ENCODE data around the gene SLC6A6. TPM values are rescaled to one million over a fixed set of nuclear protein-coding genes. Genes with fewer than 3 reads are reported as not detected.
A peak's percentile ranks its signal among the peaks of the same experiment; 100 is the strongest.

The SLC6A6 gene
- polyA plus RNA-seq, 3 donors, result 17.3 to 26.9 (median 18.8) TPM

DNA sequence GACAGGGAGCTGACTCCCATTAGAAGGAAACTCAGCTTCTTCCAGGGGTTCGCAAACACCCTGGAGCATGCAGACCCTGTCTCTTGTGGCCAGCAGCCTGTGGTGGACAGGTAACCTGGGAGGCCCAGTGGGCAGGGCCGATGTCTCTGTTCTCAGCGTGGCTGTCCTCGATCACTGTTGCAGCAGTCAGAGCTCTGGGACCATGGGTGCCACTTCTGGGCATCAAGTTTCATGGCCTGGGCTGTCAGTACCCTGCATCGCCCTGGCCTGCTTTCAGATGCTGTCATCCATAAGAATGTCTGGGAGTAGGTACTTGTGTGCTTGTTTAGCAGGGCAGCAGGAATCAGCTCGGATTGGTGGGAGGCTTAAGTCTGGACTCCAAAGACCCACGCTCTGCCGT is 54.4 kb downstream of the SLC6A6 start:
- DNase-seq (ENCODE audit: extremely low read depth in 1 of 11, low read depth in 9 of 11, low spot score in 4 of 11), result no peak

DNA sequence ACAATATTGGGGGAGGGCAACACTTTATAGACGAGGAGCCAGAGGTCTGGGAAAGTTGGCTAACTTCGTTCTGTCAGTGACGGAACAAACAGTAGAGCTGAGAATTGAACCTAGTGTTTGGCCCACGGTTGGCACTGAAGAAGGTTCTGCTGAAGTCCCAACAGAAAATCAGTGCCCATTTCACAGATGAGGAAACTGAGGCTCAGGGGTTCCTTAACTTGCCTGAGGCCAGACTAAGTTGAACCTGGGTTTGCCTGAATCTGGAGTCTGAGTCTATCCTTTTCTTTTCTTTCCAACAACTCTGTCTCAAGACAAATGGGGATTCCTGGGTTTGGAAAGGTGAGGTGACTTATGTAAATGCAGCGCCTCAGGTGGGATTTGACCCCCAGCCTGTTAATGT is 55.1 kb downstream of the SLC6A6 start:
- no peak for DNase-seq (ENCODE audit: extremely low read depth in 1 of 11, low read depth in 9 of 11, low spot score in 4 of 11)

DNA sequence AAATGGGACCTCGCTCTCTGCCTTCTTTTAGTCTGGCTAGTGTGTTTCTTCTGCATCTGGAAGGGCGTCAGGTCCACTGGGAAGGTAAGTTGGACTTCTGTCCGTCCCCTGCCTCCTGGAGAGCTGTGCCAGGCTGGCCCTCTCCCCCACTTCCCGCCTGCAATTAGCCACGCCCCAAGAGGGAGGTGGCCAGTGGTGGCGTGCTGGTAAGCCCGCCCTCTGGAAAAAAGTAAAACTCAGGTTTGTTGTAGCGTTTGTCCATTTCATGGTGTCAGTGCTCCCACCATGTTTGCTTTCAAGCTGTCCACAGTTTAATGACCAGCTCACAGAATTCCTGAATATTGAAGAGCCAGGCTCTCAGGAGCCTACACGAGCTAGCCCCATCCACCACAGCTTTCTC is 55.6 kb downstream of the SLC6A6 start:
- no peak for DNase-seq (ENCODE audit: extremely low read depth in 1 of 11, low read depth in 9 of 11, low spot score in 4 of 11)

DNA sequence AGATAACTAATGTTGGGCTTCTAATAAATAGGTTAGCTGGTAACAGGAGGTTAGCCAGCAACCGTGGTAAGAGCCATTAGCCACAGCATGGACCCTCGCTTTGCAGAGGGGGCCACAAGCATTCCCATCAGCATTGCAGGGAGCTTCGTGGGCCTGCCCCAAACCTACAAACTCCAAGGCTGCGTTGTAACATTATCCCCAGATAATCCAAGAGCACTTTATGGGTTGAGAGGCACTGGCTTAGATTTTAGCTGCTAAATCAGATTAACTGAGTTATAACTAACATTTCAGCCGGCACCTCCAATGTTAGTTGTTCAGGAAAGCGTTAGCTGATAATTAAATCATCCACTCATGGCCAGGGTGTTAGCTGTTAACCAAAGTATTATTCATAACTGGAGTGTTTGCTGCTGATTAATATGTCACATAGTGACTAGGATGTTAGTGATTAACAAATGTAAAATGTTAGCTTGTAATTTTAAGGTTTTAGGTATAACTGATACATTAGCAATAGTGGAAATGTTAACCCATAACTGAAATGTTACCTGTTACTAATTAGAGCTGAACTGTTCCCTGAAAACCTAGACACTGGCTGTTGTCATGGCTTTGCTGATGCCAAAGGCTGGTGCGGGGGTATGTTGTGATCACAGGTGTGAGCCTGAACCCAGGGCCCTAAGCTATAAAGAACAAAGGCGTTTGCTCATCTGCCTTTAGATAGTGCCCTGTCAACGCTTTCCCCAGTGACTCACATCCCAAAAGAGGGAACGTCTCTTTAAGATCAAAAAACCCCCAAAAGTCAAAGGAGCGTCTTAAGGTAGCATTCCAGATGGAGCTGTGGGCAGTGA is 56.2 kb downstream of the SLC6A6 start:
- DNase-seq (ENCODE audit: extremely low read depth in 1 of 11, low read depth in 9 of 11, low spot score in 4 of 11), result no peak

DNA sequence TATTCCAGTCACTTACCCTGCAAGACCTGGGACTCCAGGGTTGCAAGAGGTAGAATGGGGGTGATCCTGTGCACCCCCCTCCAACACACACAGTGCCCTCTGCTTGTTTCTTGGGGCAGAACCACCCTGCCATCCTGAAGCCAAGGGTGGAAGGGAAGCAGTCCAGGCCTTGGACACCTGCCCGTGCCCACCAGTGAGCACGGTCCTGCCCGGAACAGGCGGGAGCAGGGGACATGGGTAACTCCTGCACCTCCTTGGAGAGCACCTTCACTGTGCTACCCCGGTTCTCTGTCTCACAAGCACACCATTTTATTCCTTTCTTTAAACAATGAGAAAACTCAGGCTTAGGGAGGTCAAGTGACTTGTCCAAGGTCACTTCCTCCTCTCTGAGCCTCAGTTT is 57.0 kb downstream of the SLC6A6 start:
- no peak for DNase-seq (ENCODE audit: extremely low read depth in 1 of 11, low read depth in 9 of 11, low spot score in 4 of 11)

DNA sequence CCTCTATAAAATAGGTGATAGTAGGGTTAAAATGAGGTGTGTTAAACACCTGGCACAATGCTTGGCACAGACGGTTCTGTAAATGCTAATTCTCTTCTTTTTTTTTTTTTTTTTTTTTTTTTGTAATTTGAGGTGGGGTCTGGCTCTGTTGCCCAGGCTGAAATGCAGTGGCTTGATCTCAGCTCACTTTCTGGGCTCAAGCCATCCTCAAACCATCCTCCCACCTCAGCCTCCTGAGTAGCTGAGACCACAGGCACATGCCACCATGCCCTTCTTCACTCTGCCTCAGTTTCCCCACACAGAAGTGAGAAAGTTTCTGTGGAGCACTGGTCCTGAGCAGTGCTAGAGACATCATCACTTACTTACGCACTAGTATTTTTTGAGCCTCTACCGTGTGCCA is 57.4 kb downstream of the SLC6A6 start:
- no peak for DNase-seq (ENCODE audit: extremely low read depth in 1 of 11, low read depth in 9 of 11, low spot score in 4 of 11)

DNA sequence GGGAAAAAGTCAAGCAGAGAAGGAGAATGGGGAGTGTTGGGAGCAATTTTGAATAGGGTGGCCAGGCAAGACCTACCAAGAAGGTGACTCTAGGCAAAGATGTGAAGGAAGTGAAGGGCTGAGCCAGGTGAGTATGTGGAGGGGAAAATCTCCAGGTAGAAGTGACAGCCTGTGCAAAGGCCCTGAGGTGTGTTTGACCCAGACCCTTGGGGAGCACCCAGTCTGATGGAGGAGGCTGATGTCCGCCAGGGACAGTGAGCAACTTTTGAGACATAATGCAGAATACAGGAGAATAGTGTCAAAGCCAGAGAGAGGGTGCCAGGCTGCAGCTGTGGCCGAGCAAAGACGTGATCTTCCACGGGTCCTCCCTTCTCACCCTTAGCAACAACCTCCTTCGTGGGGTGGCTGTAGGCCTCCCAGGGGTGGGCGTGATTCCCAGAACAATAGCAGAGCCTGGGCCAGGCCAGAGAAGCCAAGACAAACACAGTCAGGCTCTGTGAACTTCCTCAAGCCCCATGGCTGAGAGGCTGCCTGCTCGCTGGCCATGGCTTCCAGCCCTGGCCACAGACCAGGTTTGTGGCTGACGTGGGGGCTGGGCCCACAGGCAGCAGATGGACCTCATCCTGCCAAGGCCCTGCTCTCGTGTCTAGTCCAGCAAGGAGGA is 58.1 kb downstream of the SLC6A6 start:
- no peak for DNase-seq (ENCODE audit: extremely low read depth in 1 of 11, low read depth in 9 of 11, low spot score in 4 of 11)

DNA sequence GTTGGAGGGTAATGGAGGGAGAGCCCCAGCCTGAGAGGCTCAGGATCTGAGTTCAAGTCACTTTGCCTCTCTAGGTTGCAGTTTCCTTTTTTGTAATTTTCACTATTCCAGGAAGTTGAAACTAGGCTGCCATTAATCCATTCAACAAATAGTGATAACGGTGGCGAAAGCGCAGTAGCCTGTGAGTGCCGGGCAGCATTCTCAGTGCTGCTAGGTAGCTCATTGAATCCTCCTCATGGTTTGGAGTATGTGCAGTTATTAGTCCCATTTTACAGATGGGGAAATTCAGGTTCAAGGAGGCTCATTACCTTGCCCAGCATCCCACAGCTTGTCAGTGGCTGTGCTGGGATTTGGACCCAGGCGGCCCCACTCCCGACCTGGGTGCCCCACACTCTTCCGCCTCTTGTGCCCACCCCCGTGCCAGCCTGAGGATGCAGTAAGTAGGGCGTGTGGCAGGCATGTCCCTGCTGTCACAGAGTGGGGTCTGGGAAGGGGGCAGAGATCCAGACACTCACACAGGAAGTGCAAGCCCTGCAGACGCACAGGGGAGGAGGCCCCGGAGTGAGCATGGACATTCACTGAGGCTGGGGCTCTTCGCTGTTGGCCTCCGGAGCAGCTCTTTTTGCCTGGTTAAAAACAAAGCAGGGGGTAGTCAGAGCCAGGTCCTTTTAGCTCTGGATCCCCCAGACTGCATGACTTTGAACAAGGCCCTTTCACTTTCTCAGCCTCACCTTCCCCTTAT is 58.8 kb downstream of the SLC6A6 start:
- DNase-seq (ENCODE audit: extremely low read depth in 1 of 11, low read depth in 9 of 11, low spot score in 4 of 11), result no peak

DNA sequence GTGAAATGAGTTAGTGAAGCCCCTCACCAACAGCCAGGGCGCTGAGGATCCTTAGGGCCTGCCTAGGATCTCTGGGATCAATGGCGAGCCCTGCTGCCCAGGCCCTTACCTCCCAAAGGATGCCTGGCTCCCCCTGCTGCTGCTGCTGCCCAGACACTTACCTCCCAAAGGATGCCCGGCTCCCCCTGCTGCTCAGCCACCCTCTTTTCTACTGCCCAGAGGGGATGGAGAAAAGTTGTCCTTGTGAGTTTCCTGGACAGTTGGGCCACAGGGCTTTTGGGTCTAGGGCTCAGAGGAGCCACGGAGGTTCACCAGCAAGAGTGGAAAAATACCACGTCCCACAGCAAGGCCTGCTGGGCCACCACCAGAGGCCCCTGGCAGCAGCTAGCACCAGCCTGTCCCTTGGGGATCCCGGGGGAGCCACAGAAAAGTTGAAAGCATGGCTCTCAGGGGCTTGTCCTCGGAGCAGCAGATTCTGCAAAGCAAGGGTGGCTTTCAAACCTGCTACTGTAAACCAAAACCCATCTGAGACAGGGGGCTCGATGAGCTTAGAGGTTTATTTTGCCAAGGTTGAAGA is 59.4 kb downstream of the SLC6A6 start:
- DNase-seq (ENCODE audit: extremely low read depth in 1 of 11, low read depth in 9 of 11, low spot score in 4 of 11), result no peak

DNA sequence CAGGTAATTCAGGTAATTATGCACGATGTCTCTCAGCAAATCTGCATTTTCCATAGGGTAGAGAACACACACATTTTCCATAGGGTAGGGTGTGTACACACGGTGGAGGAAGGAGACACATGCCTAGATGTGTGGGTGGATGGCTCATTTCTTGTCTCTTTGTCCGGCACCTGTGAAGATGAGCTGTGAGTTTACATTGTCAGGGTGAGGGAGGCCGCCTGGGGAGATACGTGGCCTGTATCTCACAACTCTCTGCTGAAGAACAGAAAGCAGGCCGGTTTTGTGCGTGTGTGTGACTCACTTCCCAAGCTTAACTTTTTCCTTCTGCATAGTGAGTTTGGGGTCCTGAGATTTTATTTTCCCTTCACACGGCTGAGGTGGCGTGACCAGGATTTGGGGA is 60.3 kb downstream of the SLC6A6 start:
- DNase-seq (ENCODE audit: extremely low read depth in 1 of 11, low read depth in 9 of 11, low spot score in 4 of 11), result no peak

DNA sequence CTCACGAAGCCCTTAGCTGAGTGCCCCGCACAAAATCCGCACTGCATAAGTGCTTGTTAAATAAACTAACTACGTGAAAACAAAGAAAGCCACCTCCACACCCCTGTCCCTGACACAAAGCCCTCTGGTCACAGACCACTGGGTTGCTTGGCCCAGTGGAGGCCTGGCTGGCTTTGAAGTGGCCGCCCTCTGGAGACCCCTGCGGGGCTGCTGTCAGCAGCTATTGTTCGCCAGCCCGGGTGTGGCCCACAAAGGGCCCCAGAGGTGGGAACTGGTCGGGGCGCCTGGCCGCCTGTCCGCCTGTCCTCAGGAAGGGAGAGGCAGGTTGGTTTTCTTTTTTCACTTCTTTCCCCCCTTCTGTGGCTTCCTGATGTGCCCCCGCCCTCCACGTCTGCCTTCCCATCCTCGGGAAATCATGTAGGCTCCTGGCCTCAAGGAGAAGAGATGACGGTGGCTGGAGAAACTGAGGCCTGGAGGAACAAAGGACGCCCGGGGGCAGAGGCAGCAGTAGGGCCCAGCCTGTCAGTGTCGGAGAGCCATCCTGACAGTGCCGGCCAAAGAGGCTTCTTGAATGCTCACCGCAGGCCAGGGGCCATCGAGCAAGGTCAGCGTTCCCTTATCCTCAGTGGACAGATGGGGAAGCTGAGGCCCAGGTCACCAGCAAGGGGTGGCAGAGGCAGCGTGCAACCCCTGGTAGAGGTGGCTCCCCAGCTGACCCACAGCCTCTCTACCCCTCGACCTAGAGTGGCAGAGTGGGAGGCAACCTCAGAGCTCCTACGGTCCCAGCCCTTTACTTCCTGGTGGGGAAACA is 61.1 kb downstream of the SLC6A6 start:
- no peak for DNase-seq (ENCODE audit: extremely low read depth in 1 of 11, low read depth in 9 of 11, low spot score in 4 of 11)

DNA sequence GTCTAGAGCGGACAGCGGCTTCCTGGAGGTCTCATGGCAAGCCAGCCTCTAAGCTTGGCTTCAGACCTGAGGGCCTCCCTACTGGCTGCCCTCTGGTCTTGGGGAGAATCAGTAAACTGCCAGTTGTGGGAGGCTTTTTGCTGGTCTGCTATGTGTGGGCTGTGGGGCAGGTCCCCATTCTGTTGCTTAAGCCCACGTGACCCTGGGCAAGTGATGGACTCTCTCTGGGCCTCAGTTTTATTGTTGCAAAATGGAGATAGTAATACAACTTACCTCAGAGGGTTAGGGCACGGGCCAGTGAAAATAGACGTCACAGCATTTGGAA is 61.7 kb downstream of the SLC6A6 start:
- no peak for DNase-seq (ENCODE audit: extremely low read depth in 1 of 11, low read depth in 9 of 11, low spot score in 4 of 11)

DNA sequence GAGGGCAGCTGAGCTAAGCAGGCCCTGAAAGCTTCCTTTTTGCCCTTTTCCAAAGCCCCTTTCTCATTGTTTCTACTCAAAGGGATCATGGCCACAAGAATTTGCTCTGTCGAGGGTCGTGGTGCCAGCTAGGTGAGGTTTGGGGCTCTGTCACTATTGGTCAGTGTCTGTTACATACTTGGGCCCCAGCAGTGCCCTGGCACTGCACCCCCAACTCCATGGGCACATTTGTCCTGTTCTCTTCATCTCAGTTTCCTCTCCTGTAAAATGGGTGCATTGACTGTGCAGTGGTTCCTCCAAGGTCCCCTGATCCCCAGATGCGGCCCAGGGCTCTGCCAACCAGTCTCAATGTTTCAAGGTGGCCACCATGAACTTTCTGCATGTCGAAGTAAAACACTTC is 62.1 kb downstream of the SLC6A6 start:
- no peak for DNase-seq (ENCODE audit: extremely low read depth in 1 of 11, low read depth in 9 of 11, low spot score in 4 of 11)

DNA sequence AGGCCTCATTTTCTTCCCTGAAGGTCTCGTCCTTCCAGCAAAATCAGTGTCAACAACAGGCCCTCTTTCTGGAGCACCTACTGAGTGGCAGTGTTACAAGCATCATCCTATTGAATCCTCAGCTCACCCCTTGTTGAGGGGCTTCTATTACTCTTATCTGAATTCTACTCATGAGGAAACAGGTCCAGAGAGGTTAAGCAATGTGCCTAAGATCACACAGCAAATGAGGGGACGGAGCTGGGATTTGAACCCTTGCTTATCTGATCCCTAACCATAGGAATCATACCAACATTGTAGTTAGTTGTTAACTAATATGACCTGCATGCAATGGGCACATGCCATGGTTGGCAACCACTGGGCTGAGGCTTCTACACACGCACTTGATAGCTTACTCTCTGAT is 63.0 kb downstream of the SLC6A6 start:
- no peak for DNase-seq (ENCODE audit: extremely low read depth in 1 of 11, low read depth in 9 of 11, low spot score in 4 of 11)

DNA sequence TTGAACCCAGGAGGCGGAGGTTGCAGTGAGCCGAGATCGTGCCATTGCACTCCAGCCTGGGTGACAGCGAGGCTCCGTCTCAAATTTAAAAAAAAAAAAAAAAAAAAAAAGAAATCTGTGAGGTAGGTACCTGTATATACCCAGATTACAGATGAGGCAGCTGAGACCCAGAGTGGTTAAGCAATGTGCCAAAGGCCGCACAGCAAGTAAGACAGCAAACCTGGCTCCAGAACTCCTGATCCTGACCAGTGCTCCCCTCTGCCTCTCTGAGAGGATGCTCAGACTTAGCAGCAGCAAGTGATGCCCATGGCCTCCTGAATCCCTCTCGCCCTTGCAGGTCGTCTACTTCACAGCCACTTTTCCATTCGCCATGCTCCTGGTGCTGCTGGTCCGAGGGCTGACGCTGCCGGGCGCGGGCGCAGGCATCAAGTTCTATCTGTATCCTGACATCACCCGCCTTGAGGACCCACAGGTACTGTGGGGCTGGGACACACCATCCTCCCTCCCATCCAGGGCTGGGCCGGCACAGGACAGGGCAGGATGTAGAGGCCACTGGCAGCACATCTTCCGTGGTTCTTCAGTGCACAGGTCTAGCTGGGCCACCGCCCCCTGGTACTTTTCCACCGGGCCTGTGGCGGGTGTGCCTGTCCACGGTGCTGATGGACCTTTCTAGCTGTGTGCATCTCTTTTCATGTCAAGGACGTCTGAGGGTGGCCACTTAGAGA is 63.9 kb downstream of the SLC6A6 start:
- no peak for DNase-seq (ENCODE audit: extremely low read depth in 1 of 11, low read depth in 9 of 11, low spot score in 4 of 11)

DNA sequence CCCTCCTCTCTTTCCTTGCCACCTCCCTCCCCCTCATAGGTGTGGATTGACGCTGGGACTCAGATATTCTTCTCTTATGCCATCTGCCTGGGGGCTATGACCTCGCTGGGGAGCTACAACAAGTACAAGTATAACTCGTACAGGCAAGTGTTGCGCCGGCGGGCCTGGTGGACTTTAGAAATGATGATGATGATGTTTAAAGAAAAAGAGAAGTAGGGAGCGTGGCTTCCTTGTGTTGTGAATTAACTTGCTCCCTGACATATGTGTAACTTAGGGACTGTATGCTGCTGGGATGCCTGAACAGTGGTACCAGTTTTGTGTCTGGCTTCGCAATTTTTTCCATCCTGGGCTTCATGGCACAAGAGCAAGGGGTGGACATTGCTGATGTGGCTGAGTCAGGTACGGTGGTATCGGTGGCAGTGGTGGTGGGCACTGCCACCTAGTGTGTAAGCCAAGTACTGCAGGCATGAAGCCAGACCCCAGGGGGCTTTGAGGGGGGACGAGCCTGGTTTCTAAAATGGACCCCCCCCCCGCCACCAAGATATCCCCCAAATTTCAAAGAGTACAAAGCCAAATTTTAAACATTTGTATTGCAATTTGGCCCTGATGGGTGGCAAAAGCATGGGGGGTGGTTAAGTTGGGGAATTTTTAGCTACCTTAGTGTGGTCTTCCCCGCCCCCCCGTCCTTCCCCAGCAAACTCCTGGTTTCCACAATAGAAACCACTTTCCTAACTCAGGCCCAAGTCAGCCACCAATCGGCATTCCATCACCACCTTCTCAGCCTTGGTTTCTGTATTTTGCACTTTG is 65.6 kb downstream of the SLC6A6 start:
- DNase-seq (ENCODE audit: extremely low read depth in 1 of 11, low read depth in 9 of 11, low spot score in 4 of 11), result peak in 1 of 11 donors; percentile 42

DNA sequence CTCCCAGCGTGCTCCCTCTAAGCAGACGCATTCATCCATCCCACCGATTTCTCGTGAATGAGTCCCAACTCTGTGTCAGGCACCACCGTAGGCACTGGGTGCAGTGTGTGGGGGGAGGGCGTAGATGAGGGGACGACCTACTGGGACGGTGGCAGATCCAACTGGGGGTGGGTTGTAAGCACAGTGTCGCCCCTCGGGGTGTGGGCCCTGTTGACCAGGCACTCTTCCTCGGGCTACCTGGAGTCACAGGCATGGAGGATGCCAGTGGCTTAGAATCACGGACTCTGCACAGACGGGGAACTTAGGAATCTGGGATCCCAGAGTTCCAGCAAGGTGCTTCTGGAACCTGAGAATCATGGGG is 66.2 kb downstream of the SLC6A6 start:
- no peak for DNase-seq (ENCODE audit: extremely low read depth in 1 of 11, low read depth in 9 of 11, low spot score in 4 of 11)

DNA sequence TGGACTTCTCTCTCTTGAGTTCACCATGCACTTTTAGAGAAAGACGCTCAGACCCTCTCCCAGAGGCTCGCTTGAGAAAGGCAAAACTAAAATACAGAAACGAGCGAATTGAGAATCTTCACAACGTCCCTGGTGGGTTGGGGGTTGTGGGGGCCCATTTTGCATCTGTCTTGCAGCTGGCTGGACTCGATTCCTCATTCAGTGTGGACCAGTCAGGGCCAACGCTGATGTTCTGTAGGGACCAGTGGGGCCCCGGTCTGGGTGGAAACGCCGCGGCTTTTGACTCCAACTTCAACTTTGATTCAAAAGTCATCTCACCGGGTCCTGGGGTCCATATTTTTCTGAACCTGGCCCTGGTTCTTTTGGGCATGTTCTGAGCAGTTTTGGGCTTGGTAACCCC is 68.1 kb downstream of the SLC6A6 start:
- no peak for DNase-seq (ENCODE audit: extremely low read depth in 1 of 11, low read depth in 9 of 11, low spot score in 4 of 11)
